Pancreas (tissue), 10 donors: ENCODE results near the gene HDAC4. TPM values are rescaled to one million over a fixed set of nuclear protein-coding genes. Genes with fewer than 3 reads are reported as not detected.

Experiments
- ATAC-seq, 4 donors: fragments of 200-7000 bp; cut with Tn5 transposase; one replicate each; pipeline versions ENCODE4 v1.8.0 to v1.9.1; 2020; ENCODE audit warnings: mild to moderate bottlenecking in 4 of 4, moderate library complexity in 4 of 4
- DNase-seq, 6 donors: peaks; one replicate each; pipeline ENCODE4 v3.0.0-alpha.2; 2020
- FAIRE-seq: peaks from 2 replicates; lab custom pipeline; 2012; peaks lifted over from hg19 to GRCh38; lab: Jason Lieb, UNC
- H3K27ac ChIP-seq, 4 donors: fragments of 200-600 bp; sonication (generic); 1 replicate in 3 of 4; 2 replicates in 1 of 4; pipeline versions ENCODE4 v1.5.0 to v1.8.0; 2020
- H3K27me3 ChIP-seq, 4 donors: fragments of 200-600 bp; one replicate each; pipeline ENCODE4 v1.8.0; 2021
- H3K36me3 ChIP-seq, 3 donors: fragments of 200-600 bp; sonication (generic) in 1 of 3; one replicate each; pipeline versions ENCODE4 v1.5.0 to v1.8.0; 2020 to 2021
- H3K4me1 ChIP-seq, 3 donors: fragments of 200-600 bp; one replicate each; pipeline ENCODE4 v1.8.0; 2021
- H3K4me3 ChIP-seq, 4 donors: fragments of 200-600 bp; sonication (generic) in 2 of 4; one replicate each; pipeline versions ENCODE4 v1.5.0 to v1.8.0; 2020 to 2021
- H3K9me3 ChIP-seq, 4 donors: fragments of 200-600 bp; one replicate each; pipeline ENCODE4 v1.8.0; 2021
- CTCF ChIP-seq, 4 donors: fragments of 200-600 bp; sonication (generic) in 3 of 4; IDR thresholded peaks; one replicate each; pipeline versions ENCODE4 v1.5.0 to v1.8.0; 2021; ENCODE audit warnings: antibody characterized with exemption in 4 of 4
- WGBS, 2 donors: extraction: QIAGEN DNeasy Blood & Tissue Kit; methylation state at CpG; one replicate each; pipeline ENCODE4 v1.1.7; 2013; 5-methylcytosine and 5-hydroxymethylcytosine counted together
- intact Hi-C, 3 donors: fragments of 100-400 bp; cut with DNase I; formaldehyde crosslinking; loops; one replicate each; pipeline versions ENCODE4 v1.11.1 to v1.14.2; 2022
- polyA plus RNA-seq, 2 donors: library from polyadenylated mRNA; stranded (reverse); fragments of 200-250 nt; gene quantifications; one replicate each; pipeline ENCODE4 v1.2.3, GENCODE V29; 2013
- total RNA-seq, 6 donors: library from RNA; stranded (reverse); fragmentation: NEBNext Ultra II Directional in 4 of 6; extraction: Animal tissue kit (Norgen Biotek cat#: 25700) in 4 of 6; gene quantifications; one replicate each; pipeline versions ENCODE4 v1.2.1 to v1.2.4, GENCODE V29; 2021 to 2023
- donor health status: healthy with polysubstance abuse.
- donor health status: DM: no; HTN: no; CAD: no; lungs with moderate emphysema.
- donor health status: DM: no; HTN: no; CAD: no.
- donor health status: control.
- donor health status: control.
- donor health status: Bipolar disorder and iron deficiency.
- donor health status: DM: yes; HTN: yes; CAD: no.
- donor health status: DM: no; HTN: no; CAD: no.
- donor health status: DM: no; HTN: no; CAD: no.
- donor health status: DM: yes; HTN: yes; CAD: no.

Gene HDAC4
- total and polyA plus RNA-seq, 8 donors, result 8.2 to 31.8 (median 16.6) TPM

- Histone ChIP-seq H3K4me1 (no peaks in the 10 kb centered on the region), H3K27me3 (no peaks in the 10 kb centered on the region), H3K4me3 (no peak overlapping the region), H3K9me3 (no peaks in the 10 kb centered on the region), H3K36me3 (no peaks in the 10 kb centered on the region), H3K27ac (no peak overlapping the region)
- FAIRE-seq (no peak), DNase-seq (no peak), ATAC-seq (no peak)
- intact Hi-C loops, result no loop called here
- TF ChIP-seq CTCF (IDR thresholded peaks at IDR 0.05), result no peak
- WGBS, 2 donors, result 61 to 64% methylated on average over 5 of the region's 5 CpGs
These were observed 372.6 kb downstream of the HDAC4 start for GRCh38 chr2:239028253-239028619.

DNA sequence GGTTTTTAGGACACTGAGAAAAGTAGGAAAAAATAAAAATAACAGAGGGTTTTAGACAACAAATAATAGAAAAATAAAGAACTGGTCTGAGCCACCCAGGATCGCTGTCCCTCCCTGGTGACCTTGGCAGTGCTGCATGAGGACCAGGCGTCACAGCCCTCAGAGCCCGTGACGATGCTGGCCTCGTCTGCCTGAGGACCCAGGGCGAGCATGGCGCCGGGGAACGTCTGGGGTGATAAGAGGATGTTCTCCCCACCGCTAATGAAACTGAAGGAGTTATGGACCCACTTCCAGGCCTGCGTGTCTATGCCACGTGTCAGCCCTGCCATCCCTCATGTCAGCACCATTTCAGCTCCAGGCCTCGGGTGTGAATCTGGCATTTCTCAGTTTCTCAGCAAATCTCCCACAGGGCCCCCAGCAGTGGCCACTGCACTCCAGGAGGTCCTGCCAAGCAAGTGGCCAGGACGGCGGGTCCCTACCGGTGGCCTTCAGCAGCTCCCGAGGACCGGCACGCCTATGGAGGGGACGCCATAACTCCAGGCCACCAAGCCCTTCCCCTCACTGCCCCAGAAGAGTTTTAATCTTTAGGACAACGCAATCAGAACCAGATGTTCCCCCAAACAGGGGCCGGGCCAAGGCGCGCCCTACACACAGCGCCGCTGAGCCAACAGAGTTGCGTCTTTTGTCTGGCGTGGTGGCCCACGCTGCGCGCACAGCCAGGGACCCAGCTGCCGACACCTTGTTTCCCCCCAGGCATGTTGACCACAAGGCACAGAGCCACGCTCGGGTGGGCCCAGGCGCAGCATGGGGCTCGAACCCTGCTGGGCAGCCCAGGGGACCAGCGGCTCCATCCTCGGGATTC is 373.2 kb downstream of the HDAC4 start:
- WGBS, 2 donors, result 71 to 81% methylated on average over 38 of the region's 38 CpGs
- Histone ChIP-seq H3K27me3 (no peaks in the 10 kb centered on the region), H3K36me3 (no peaks in the 10 kb centered on the region), H3K9me3 (no peaks in the 10 kb centered on the region), H3K27ac (no peak overlapping the region), H3K4me3 (no peak overlapping the region), H3K4me1 (no peaks in the 10 kb centered on the region)
- FAIRE-seq (no peak), DNase-seq (no peak), ATAC-seq (no peak)
- TF ChIP-seq CTCF (IDR thresholded peaks at IDR 0.05), result no peak
- intact Hi-C loops, result no loop called here

- no peaks in the 10 kb centered on the region for H3K9me3 ChIP-seq
- FAIRE-seq (no peak), DNase-seq (no peak), ATAC-seq (no peak)
- no peak for TF ChIP-seq CTCF (IDR thresholded peaks at IDR 0.05)
- no peak overlapping the region for H3K27ac ChIP-seq
- no peak overlapping the region for H3K4me3 ChIP-seq
- H3K4me1 ChIP-seq, result no peaks in the 10 kb centered on the region
- WGBS, 2 donors, result 44 to 54% methylated on average over 25 of the region's 25 CpGs
- H3K36me3 ChIP-seq, result no peaks in the 10 kb centered on the region
- no peaks in the 10 kb centered on the region for H3K27me3 ChIP-seq
- intact Hi-C loops, result no loop called here
These were observed 374.0 kb downstream of the HDAC4 start for GRCh38 chr2:239026711-239027361.

- intact Hi-C loops, result no loop called here
- WGBS, 2 donors, result 59 to 78% methylated on average over 14 of the region's 14 CpGs
- no peak for FAIRE-seq
These were observed 374.8 kb downstream of the HDAC4 start for GRCh38 chr2:239025951-239026461.

More at GRCh38 chr2:239025951-239026461, 374.8 kb downstream of the HDAC4 start:
- H3K4me3 ChIP-seq, result no peak overlapping the region
- no peaks in the 10 kb centered on the region for H3K9me3 ChIP-seq
- DNase-seq (no peak), ATAC-seq (no peak)
- no peaks in the 10 kb centered on the region for H3K4me1 ChIP-seq
- H3K27me3 ChIP-seq, result no peaks in the 10 kb centered on the region
- no peaks in the 10 kb centered on the region for H3K36me3 ChIP-seq
- no peak overlapping the region for H3K27ac ChIP-seq
- no peak for TF ChIP-seq CTCF (IDR thresholded peaks at IDR 0.05)
